ENCODE measurements around the gene KRT9. TPM values are rescaled to one million over a fixed set of nuclear protein-coding genes. Genes with fewer than 3 reads are reported as not detected.

Gene KRT9
- total and polyA plus RNA-seq, 2 experiments from 2014 or later: not detected

- no peak overlapping the region for H3K4me3 ChIP-seq
- H3K9me2 ChIP-seq (replicated peaks; ENCODE audit: insufficient read depth): no peaks in the 10 kb centered on the region
- H3K27me3 ChIP-seq: no peaks in the 10 kb centered on the region
- 67% methylated on average over 4 of the region's 4 CpGs for WGBS (ENCODE audit: low lambda C conversion rate, missing lambda C conversion rate)
- H3K27ac ChIP-seq: no peak overlapping the region
- TF ChIP-seq EZH2 (IDR thresholded peaks at IDR 0.05; ENCODE audit: borderline replicate concordance) (no peak), EZH2phosphoT487 (IDR thresholded peaks at IDR 0.05; ENCODE audit: low read depth, severe bottlenecking, unreplicated experiment) (no peak), CTCF (IDR thresholded peaks at IDR 0.05; ENCODE audit: poor library complexity) (no peak)
- H2AFZ ChIP-seq: no peak overlapping the region
- H3K9me3 ChIP-seq (ENCODE audit: low read depth): no peaks in the 10 kb centered on the region
- peaks cover 10% of the 10 kb centered on the region for H3K4me1 ChIP-seq (ENCODE audit: insufficient read depth)
- H4K20me1 ChIP-seq (ENCODE audit: insufficient read depth, poor library complexity, severe bottlenecking): no peaks in the 10 kb centered on the region
- H3K79me2 ChIP-seq: no peaks in the 10 kb centered on the region
- DNase-seq (ENCODE audit: low spot score): no peak
- H3K4me2 ChIP-seq: no peak overlapping the region
- H3K36me3 ChIP-seq (replicated peaks; ENCODE audit: insufficient read depth, low read depth): no peaks in the 10 kb centered on the region
Observed at GRCh38 chr17:41600318-41600717, 28.5 kb upstream of the KRT9 start.

- Histone ChIP-seq H3K4me1 (ENCODE audit: insufficient read depth) (peaks cover 10% of the 10 kb centered on the region), H3K36me3 (replicated peaks; ENCODE audit: insufficient read depth, low read depth) (no peaks in the 10 kb centered on the region), H3K9me3 (ENCODE audit: low read depth) (no peaks in the 10 kb centered on the region), H2AFZ (no peak overlapping the region), H3K4me2 (no peak overlapping the region), H3K4me3 (no peak overlapping the region), H3K9me2 (replicated peaks; ENCODE audit: insufficient read depth) (no peaks in the 10 kb centered on the region), H3K27me3 (no peaks in the 10 kb centered on the region), H3K27ac (no peak overlapping the region), H3K79me2 (no peaks in the 10 kb centered on the region), H4K20me1 (ENCODE audit: insufficient read depth, poor library complexity, severe bottlenecking) (no peaks in the 10 kb centered on the region)
- 73% methylated on average over 1 of the region's 1 CpG for WGBS (ENCODE audit: low lambda C conversion rate, missing lambda C conversion rate)
- TF ChIP-seq EZH2phosphoT487 (IDR thresholded peaks at IDR 0.05; ENCODE audit: low read depth, severe bottlenecking, unreplicated experiment) (no peak), CTCF (IDR thresholded peaks at IDR 0.05; ENCODE audit: poor library complexity) (no peak), EZH2 (IDR thresholded peaks at IDR 0.05; ENCODE audit: borderline replicate concordance) (no peak)
- no peak for DNase-seq (ENCODE audit: low spot score)
Observed at GRCh38 chr17:41599680-41600079, 27.8 kb upstream of the KRT9 start.

- H3K79me2 ChIP-seq: no peaks in the 10 kb centered on the region
- H2AFZ ChIP-seq: no peak overlapping the region
- WGBS (ENCODE audit: low lambda C conversion rate, missing lambda C conversion rate): 86% methylated on average over 8 of the region's 8 CpGs
- no peaks in the 10 kb centered on the region for H4K20me1 ChIP-seq (ENCODE audit: insufficient read depth, poor library complexity, severe bottlenecking)
- no peaks in the 10 kb centered on the region for H3K9me3 ChIP-seq (ENCODE audit: low read depth)
- H3K27me3 ChIP-seq: no peaks in the 10 kb centered on the region
- H3K4me1 ChIP-seq (ENCODE audit: insufficient read depth): no peaks in the 10 kb centered on the region
- H3K4me3 ChIP-seq: no peak overlapping the region
- no peak overlapping the region for H3K4me2 ChIP-seq
- no peaks in the 10 kb centered on the region for H3K9me2 ChIP-seq (replicated peaks; ENCODE audit: insufficient read depth)
- TF ChIP-seq CTCF (IDR thresholded peaks at IDR 0.05; ENCODE audit: poor library complexity): no peak
- TF ChIP-seq EZH2 (IDR thresholded peaks at IDR 0.05; ENCODE audit: borderline replicate concordance): no peak
- no peak for TF ChIP-seq EZH2phosphoT487 (IDR thresholded peaks at IDR 0.05; ENCODE audit: low read depth, severe bottlenecking, unreplicated experiment)
- DNase-seq (ENCODE audit: low spot score): no peak
- H3K27ac ChIP-seq: no peak overlapping the region
- no peaks in the 10 kb centered on the region for H3K36me3 ChIP-seq (replicated peaks; ENCODE audit: insufficient read depth, low read depth)
Observed at GRCh38 chr17:41595585-41595984, 23.7 kb upstream of the KRT9 start.

All from hepatocyte (in vitro differentiated cells).